PC-3 (cell line): ENCODE results near the gene ZCWPW1. TPM values are rescaled to one million over a fixed set of nuclear protein-coding genes. Genes with fewer than 3 reads are reported as not detected.
A peak's percentile ranks its signal among the peaks of the same experiment; 100 is the strongest.

ENCODE experiments used
- ATAC-seq: fragments of 200-7000 bp; cut with Tn5 transposase; 2 replicates; pipeline ENCODE4 v1.9.1; 2020; ENCODE audit warnings: mild to moderate bottlenecking, moderate library complexity
- Bru-seq: library from RNA; stranded (reverse); fragments of 400-500 nt; gene quantifications from one replicate; lab custom pipeline; 2021; lab: Mats Ljungman, UMichigan
- BruChase-seq, 2 experiments: library from RNA; stranded (reverse); fragments of 400-500 nt; gene quantifications; one replicate each; lab custom pipeline; 2021; lab: Mats Ljungman, UMichigan
- BruUV-seq: library from RNA; stranded (reverse); fragments of 400-500 nt; replicated peaks from 2 replicates; lab custom pipeline; 2021; lab: Mats Ljungman, UMichigan
- CTCF ChIA-PET: fragments of 300-600 bp; sonication (Branson Sonifier 250); formaldehyde crosslinking; loops from one replicate; lab custom pipeline; 2022; ENCODE audit warnings: antibody characterized with exemption; lab: Charles Lee
- POLR2A ChIA-PET: fragments of 300-600 bp; sonication (Branson Sonifier 250); formaldehyde crosslinking; loops from one replicate; lab custom pipeline; 2022; ENCODE audit warnings: antibody characterized with exemption; ENCODE audit not compliant: unreplicated experiment; lab: Charles Lee
- DNase-seq: peaks from one replicate; pipeline ENCODE4 v3.0.0-alpha.2; 2015
- H2AFZ ChIP-seq: fragments of 300-600 bp; sonication (generic); 2 replicates; pipeline ENCODE4 v1.6.0; 2016; ENCODE audit warnings: antibody characterized with exemption, low read length
- H3F3A ChIP-seq: fragments of 300-600 bp; sonication (generic); one replicate; pipeline ENCODE4 v1.6.0; 2017; ENCODE audit warnings: antibody characterized with exemption, low read length, control low read depth, mild to moderate bottlenecking; ENCODE audit not compliant: unreplicated experiment
- H3K27ac ChIP-seq: fragments of 300-600 bp; sonication (generic); 2 replicates; pipeline ENCODE4 v1.5.1; 2016; ENCODE audit warnings: mild to moderate bottlenecking, low read length
- H3K27me3 ChIP-seq: fragments of 300-600 bp; sonication (generic); 2 replicates; pipeline ENCODE4 v1.6.1; 2016; ENCODE audit warnings: low read length, mixed read lengths
- H3K36me3 ChIP-seq: fragments of 300-600 bp; sonication (generic); 2 replicates; pipeline ENCODE4 v1.6.1; 2016; ENCODE audit warnings: low read depth, mixed run types, low read length, mixed read lengths
- H3K4me1 ChIP-seq: fragments of 300-600 bp; sonication (generic); 2 replicates; pipeline ENCODE4 v1.5.1; 2016; ENCODE audit warnings: low read length; ENCODE audit not compliant: insufficient read depth
- H3K4me2 ChIP-seq: fragments of 300-600 bp; sonication (generic); 2 replicates; pipeline ENCODE4 v1.6.0; 2016; ENCODE audit warnings: low read length
- H3K4me3 ChIP-seq: fragments of 300-600 bp; sonication (generic); 2 replicates; pipeline ENCODE4 v1.5.1; 2016; ENCODE audit warnings: mild to moderate bottlenecking, low read length, mixed read lengths
- H3K79me2 ChIP-seq: fragments of 300-600 bp; sonication (generic); 2 replicates; pipeline ENCODE4 v1.6.1; 2017; ENCODE audit warnings: low read length, mixed read lengths
- H3K9ac ChIP-seq: fragments of 300-600 bp; sonication (generic); 2 replicates; pipeline ENCODE4 v1.6.0; 2016; ENCODE audit warnings: mild to moderate bottlenecking, low read length
- H3K9me2 ChIP-seq: fragments of 300-600 bp; sonication (generic); replicated peaks from 2 replicates; pipeline ENCODE4 v1.6.1; 2016; ENCODE audit warnings: mixed run types, low read length, mixed read lengths
- H3K9me3 ChIP-seq: fragments of 300-600 bp; sonication (generic); 2 replicates; pipeline ENCODE4 v1.6.1; 2016; ENCODE audit warnings: low read length, mixed read lengths
- H4K20me1 ChIP-seq: fragments of 300-600 bp; sonication (generic); 2 replicates; pipeline ENCODE4 v1.6.1; 2016; ENCODE audit warnings: low read length, mixed read lengths
- EZH2 ChIP-seq: fragments of 300-600 bp; sonication (generic); IDR thresholded peaks from one replicate; pipeline ENCODE4 v1.6.1; 2017; ENCODE audit warnings: antibody characterized with exemption, mild to moderate bottlenecking, low read length; ENCODE audit not compliant: unreplicated experiment
- EZH2phosphoT487 ChIP-seq: fragments of 300-600 bp; sonication (generic); IDR thresholded peaks from 2 replicates; pipeline ENCODE4 v1.6.1; 2018; ENCODE audit warnings: mild to moderate bottlenecking, antibody characterized with exemption, low read length, borderline replicate concordance
- intact Hi-C: fragments of 100-400 bp; cut with micrococcal nuclease; formaldehyde crosslinking; loops from 2 replicates; pipeline ENCODE4 v1.9.0; 2023
- long read RNA-seq: library from polyadenylated mRNA; unstranded; transcript quantifications from one replicate; pipeline ENCODE4 v2.0.0, GENCODE V29; 2021; ENCODE audit not compliant: unreplicated experiment
- total RNA-seq: library from RNA; depleted of rRNA; stranded (reverse); fragments of >200 nt; gene quantifications from 2 replicates; pipeline ENCODE4 v1.2.3, GENCODE V29; 2014; rRNA removed
- TF ChIP-seq, protein P1 (sequence below): fragments of 300-600 bp; sonication (generic); conservative IDR thresholded peaks from 2 replicates; pipeline ENCODE4 v1.5.1; 2017; ENCODE audit warnings: antibody characterized with exemption, low read depth, mild to moderate bottlenecking, low read length

ZCWPW1 gene
- total RNA-seq (1.4 and 2.2 TPM in 2 replicates), Bru-seq, nascent RNA (percentile 51 among the genes with signal in this experiment), BruChase-seq, experiment 1, labeled RNA remaining after a 6-hour chase (percentile 45 among the genes with signal in this experiment), BruChase-seq, experiment 2, labeled RNA remaining after a 2-hour chase (percentile 46 among the genes with signal in this experiment)
- long read RNA-seq, partial matches to known transcripts, result 2 of 17 reads
- long read RNA-seq, other reads (novel, unspliced or antisense), result 12 of 17 reads

DNA sequence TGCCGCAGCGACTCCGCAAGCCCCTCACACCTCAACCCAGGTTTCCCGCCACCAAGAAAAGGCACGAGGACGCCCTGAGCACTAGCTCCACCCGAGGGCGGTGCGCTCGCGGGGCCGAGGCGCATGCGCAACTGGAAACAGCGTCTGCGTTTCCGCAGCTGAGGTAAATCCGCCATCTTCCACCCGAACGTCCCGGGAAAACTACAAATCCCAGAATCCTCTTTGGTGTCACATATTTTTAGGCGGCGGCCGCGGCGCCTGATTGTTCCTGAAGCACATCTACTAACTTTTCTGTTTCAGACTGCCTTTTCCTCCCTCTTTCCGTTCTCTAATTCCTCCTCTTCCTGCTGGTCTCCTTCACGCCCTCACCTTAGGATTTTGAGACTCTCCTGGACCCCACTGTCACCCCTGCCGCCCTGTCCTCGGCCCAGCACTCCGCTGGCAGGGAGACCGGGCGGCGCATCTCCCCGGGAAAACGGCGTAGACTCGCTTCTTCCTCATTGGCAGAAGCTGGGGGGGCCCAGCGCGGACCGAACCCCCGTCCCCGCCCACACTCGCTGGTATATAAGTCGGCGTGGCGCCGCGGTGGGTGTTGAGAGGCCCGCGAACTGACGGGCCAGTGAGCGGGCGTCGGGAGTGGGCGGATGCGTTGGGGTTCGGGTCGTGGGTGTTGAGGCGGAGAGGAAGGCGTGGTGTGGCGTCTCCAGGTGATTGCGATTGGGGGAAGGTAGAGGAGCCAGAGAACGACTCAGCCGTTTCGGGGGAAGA lies at the start of gene ZCWPW1:
Gene ZCWPW1, minus strand, starts transcription at position 505 of the 768 bp plus-strand sequence. CDS start 8,054 bp downstream, outside the sequence.
- peak; percentile 66 for ATAC-seq

GRCh38 chr7:100477871-100478267 lies 49.4 kb upstream of the ZCWPW1 start:
- Histone ChIP-seq H3F3A (no peaks in the 10 kb centered on the region), H2AFZ (no peak overlapping the region), H3K36me3 (no peaks in the 10 kb centered on the region), H4K20me1 (no peaks in the 10 kb centered on the region), H3K4me2 (peak overlapping the region; percentile 92), H3K79me2 (peaks cover 26% of the 10 kb centered on the region), H3K9me2 (no peaks in the 10 kb centered on the region), H3K9ac (peak overlapping the region; percentile 84), H3K27ac (no peak overlapping the region), H3K27me3 (no peaks in the 10 kb centered on the region), H3K4me1 (peaks cover 9% of the 10 kb centered on the region; the same call in 1 of the 2 replicates), H3K4me3 (peak overlapping the region; percentile 84), H3K9me3 (no peaks in the 10 kb centered on the region)
- ChIA-PET POLR2A (no interaction called here), CTCF (no interaction called here)
- no peak for ATAC-seq
- BruUV-seq, result no TSS peak
- TF ChIP-seq EZH2 (no peak), EZH2phosphoT487 (no peak)
- TF ChIP-seq, protein P1, sequence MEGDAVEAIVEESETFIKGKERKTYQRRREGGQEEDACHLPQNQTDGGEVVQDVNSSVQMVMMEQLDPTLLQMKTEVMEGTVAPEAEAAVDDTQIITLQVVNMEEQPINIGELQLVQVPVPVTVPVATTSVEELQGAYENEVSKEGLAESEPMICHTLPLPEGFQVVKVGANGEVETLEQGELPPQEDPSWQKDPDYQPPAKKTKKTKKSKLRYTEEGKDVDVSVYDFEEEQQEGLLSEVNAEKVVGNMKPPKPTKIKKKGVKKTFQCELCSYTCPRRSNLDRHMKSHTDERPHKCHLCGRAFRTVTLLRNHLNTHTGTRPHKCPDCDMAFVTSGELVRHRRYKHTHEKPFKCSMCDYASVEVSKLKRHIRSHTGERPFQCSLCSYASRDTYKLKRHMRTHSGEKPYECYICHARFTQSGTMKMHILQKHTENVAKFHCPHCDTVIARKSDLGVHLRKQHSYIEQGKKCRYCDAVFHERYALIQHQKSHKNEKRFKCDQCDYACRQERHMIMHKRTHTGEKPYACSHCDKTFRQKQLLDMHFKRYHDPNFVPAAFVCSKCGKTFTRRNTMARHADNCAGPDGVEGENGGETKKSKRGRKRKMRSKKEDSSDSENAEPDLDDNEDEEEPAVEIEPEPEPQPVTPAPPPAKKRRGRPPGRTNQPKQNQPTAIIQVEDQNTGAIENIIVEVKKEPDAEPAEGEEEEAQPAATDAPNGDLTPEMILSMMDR, result no peak
- intact Hi-C loops, result loop anchor here (2.0 kb wide), 1 partner anchor 61 kb away; the partner anchor contains the start of gene AGFG2
- DNase-seq, result no peak

More for the DNA sequence above, at the start of gene ZCWPW1:
- TF ChIP-seq EZH2phosphoT487 (no peak), EZH2 (no peak)
- TF ChIP-seq, protein P1, result no peak
- H3K9me2 ChIP-seq, result no peaks in the 10 kb centered on the region
- H3K9ac ChIP-seq, result peak within 1 kb of the TSS; percentile 99
- H3K4me2 ChIP-seq, result peak within 1 kb of the TSS; percentile 95
- peak within 1 kb of the TSS; percentile 90 for H2AFZ ChIP-seq
- H3K36me3 ChIP-seq, result peaks cover 9% of the 10 kb centered on the region; the same call in 1 of the 2 replicates
- peak; percentile 90 for DNase-seq
- TSS peak; percentile 73 for BruUV-seq
- ChIA-PET CTCF (interaction anchor here (0.5 to 1.6 kb wide), 5 partner anchors 10 to 185 kb away, joined by 3 to 8 read pairs (median 6); no protein-coding TSS in a partner anchor), POLR2A (interaction anchor here (0.5 to 1.0 kb wide), 9 partner anchors 12 to 824 kb away, joined by 3 to 28 read pairs (median 4); no protein-coding TSS in a partner anchor)
- no peaks in the 10 kb centered on the region for H3F3A ChIP-seq
- H4K20me1 ChIP-seq, result no peaks in the 10 kb centered on the region
- H3K27me3 ChIP-seq, result no peaks in the 10 kb centered on the region
- H3K4me1 ChIP-seq, result peaks cover 19% of the 10 kb centered on the region
- peak within 1 kb of the TSS; percentile 80 for H3K4me3 ChIP-seq
- intact Hi-C loops, result no loop called here
- H3K27ac ChIP-seq, result peak within 1 kb of the TSS; percentile 98
- peaks cover 41% of the 10 kb centered on the region for H3K79me2 ChIP-seq
- H3K9me3 ChIP-seq, result no peaks in the 10 kb centered on the region
